HEK293 (cell line): ENCODE results near the gene BSX.

Source experiments
- CTCF ChIA-PET: fragments of 350-600 bp; formaldehyde crosslinking; extraction: SDS; loops from one replicate; lab custom pipeline; 2021; ENCODE audit warnings: antibody characterized with exemption; lab: Yijun Ruan, JAX
- POLR2A ChIA-PET: fragments of 300-600 bp; formaldehyde crosslinking; extraction: SDS; loops from one replicate; lab custom pipeline; 2020; ENCODE audit warnings: antibody characterized with exemption, inconsistent platforms; lab: Yijun Ruan, JAX
- H3K27ac ChIP-seq: fragments of 200-500 bp; sonication (Bioruptor generic); 2 replicates; pipeline ENCODE4 v1.5.1; 2014; ENCODE audit warnings: low read depth, low read length, control low read depth, inconsistent platforms; ENCODE audit errors: extremely low read depth
- H3K36me3 ChIP-seq, 2 experiments: fragments of 200-500 bp in 1 of 2; sonication (Bioruptor generic) in 1 of 2; 1 replicate in 1 of 2; 2 replicates in 1 of 2; pipeline ENCODE4 v1.5.1; 2014 to 2017; ENCODE audit warnings: inconsistent platforms in 2 of 2, low read length in 2 of 2; ENCODE audit not compliant: control insufficient read depth in 2 of 2, insufficient read depth in 1 of 2
- H3K4me1 ChIP-seq: fragments of 200-500 bp; sonication (Bioruptor generic); 2 replicates; pipeline ENCODE4 v1.5.1; 2014; ENCODE audit warnings: mild to moderate bottlenecking, low read length, inconsistent platforms; ENCODE audit not compliant: control insufficient read depth, insufficient read depth
- H3K4me3 ChIP-seq: 2 replicates; pipeline ENCODE4 v1.5.1; 2011; ENCODE audit warnings: low read depth, mild to moderate bottlenecking, control low read depth, low read length, moderate library complexity
- H3K9me3 ChIP-seq: fragments of 200-500 bp; sonication (Bioruptor generic); 2 replicates; pipeline ENCODE4 v1.5.1; 2014; ENCODE audit warnings: low read depth, low read length, inconsistent platforms; ENCODE audit not compliant: control insufficient read depth, insufficient read depth
- BCL6B ChIP-seq: fragments of 450-650 bp; formaldehyde crosslinking; IDR thresholded peaks from 2 replicates; pipeline ENCODE4 v1.5.1; 2017; ENCODE audit warnings: missing biosample characterization, missing genetic modification characterization
- ZNF280C ChIP-seq: fragments of 450-650 bp; formaldehyde crosslinking; IDR thresholded peaks from 2 replicates; pipeline ENCODE4 v1.5.1; 2016; ENCODE audit warnings: missing biosample characterization, missing genetic modification characterization
- ZNF341 ChIP-seq: fragments of 450-650 bp; formaldehyde crosslinking; IDR thresholded peaks from 2 replicates; pipeline ENCODE4; 2016; ENCODE audit warnings: low read depth, missing biosample characterization, missing genetic modification characterization
- ZNF354C ChIP-seq: fragments of 450-650 bp; formaldehyde crosslinking; IDR thresholded peaks from 2 replicates; pipeline ENCODE4 v1.5.1; 2016; ENCODE audit warnings: missing biosample characterization, missing genetic modification characterization, low read depth, borderline replicate concordance
- ZNF391 ChIP-seq: fragments of 450-650 bp; formaldehyde crosslinking; IDR thresholded peaks from 2 replicates; pipeline ENCODE4 v1.5.1; 2016; ENCODE audit warnings: low read depth, missing biosample characterization, missing genetic modification characterization, borderline replicate concordance
- ZNF521 ChIP-seq: fragments of 450-650 bp; formaldehyde crosslinking; IDR thresholded peaks from 2 replicates; pipeline ENCODE4 v1.5.1; 2017; ENCODE audit warnings: missing biosample characterization, mild to moderate bottlenecking, missing genetic modification characterization
- ZNF549 ChIP-seq: fragments of 450-650 bp; IDR thresholded peaks from 2 replicates; pipeline ENCODE4 v1.5.1; 2018; ENCODE audit warnings: missing biosample characterization, missing genetic modification characterization, mild to moderate bottlenecking, inconsistent platforms, moderate library complexity
- ZNF654 ChIP-seq: fragments of 450-650 bp; formaldehyde crosslinking; IDR thresholded peaks from 2 replicates; pipeline ENCODE4 v1.5.1; 2016; ENCODE audit warnings: low read depth, missing biosample characterization, missing genetic modification characterization
- ZSCAN18 ChIP-seq: fragments of 450-650 bp; formaldehyde crosslinking; IDR thresholded peaks from 2 replicates; pipeline ENCODE4 v1.5.1; 2016; ENCODE audit warnings: missing biosample characterization, missing genetic modification characterization
- ZSCAN30 ChIP-seq: fragments of 450-650 bp; IDR thresholded peaks from 2 replicates; pipeline ENCODE4 v1.5.1; 2018; ENCODE audit warnings: missing biosample characterization, mild to moderate bottlenecking, missing genetic modification characterization, moderate library complexity
- ZXDB ChIP-seq: fragments of 450-650 bp; formaldehyde crosslinking; IDR thresholded peaks from 2 replicates; pipeline ENCODE4 v1.5.1; 2016; ENCODE audit warnings: missing biosample characterization, missing genetic modification characterization

The BSX gene

GRCh38 chr11:123030517-123030916 lies 48.9 kb upstream of the BSX start (continued):
- TF ChIP-seq ZSCAN18 (no peak), ZNF280C (tag by site-specific recombination) (no peak), ZNF354C (tag by site-specific recombination) (no peak)
- TF ChIP-seq, all 188 proteins: peak for 0

- no peaks in the 10 kb centered on the region for H3K36me3 ChIP-seq
- ChIA-PET POLR2A (interaction anchor here (0.6 to 1.0 kb wide), 2 partner anchors 35 to 41 kb away, joined by 4 to 5 read pairs; partner anchors contain the start of gene HSPA8), CTCF (interaction anchor here (0.5 to 12.8 kb wide), 34 partner anchors 9 to 397 kb away, joined by 3 to 273 read pairs (median 4); no protein-coding TSS in a partner anchor)
- TF ChIP-seq ZXDB (tag by site-specific recombination) (no peak), ZSCAN30 (tag by site-specific recombination) (0 out of 2 replicates have a peak, but pooled peaks have one; percentile 15), ZNF549 (tag by site-specific recombination) (no peak), ZNF654 (peak; percentile 51)
- H3K9me3 ChIP-seq, result no peaks in the 10 kb centered on the region
- no peak overlapping the region for H3K27ac ChIP-seq
- no peaks in the 10 kb centered on the region for H3K4me1 ChIP-seq
- no peak overlapping the region for H3K4me3 ChIP-seq
Measured at GRCh38 chr11:123020968-123021367, 39.3 kb upstream of the BSX start.

GRCh38 chr11:123018702-123019101 lies 37.1 kb upstream of the BSX start:
- Histone ChIP-seq H3K9me3 (no peaks in the 10 kb centered on the region), H3K27ac (no peak overlapping the region), H3K4me3 (no peak overlapping the region), H3K4me1 (no peaks in the 10 kb centered on the region), H3K36me3 (no peaks in the 10 kb centered on the region)
- no peak for TF ChIP-seq ZNF391 (tag by site-specific recombination)
- POLR2A ChIA-PET, result no interaction called here
- CTCF ChIA-PET, result interaction anchor here (0.6 to 12.8 kb wide), 5 partner anchors 9 to 155 kb away, joined by 3 to 273 read pairs (median 3); no protein-coding TSS in a partner anchor

GRCh38 chr11:123011510-123011909 lies 29.9 kb upstream of the BSX start:
- no peak for TF ChIP-seq ZSCAN18
- TF ChIP-seq ZNF341 (tag by site-specific recombination), result no peak
- no peak for TF ChIP-seq BCL6B (tag by site-specific recombination)
- TF ChIP-seq ZNF521 (tag by site-specific recombination), result no peak
- CTCF ChIA-PET, result interaction anchor here (0.7 to 0.9 kb wide), 2 partner anchors 18 to 146 kb away, joined by 3 read pairs; no protein-coding TSS in a partner anchor

More at GRCh38 chr11:123011510-123011909, 29.9 kb upstream of the BSX start:
- H3K9me3 ChIP-seq, result no peaks in the 10 kb centered on the region
- no peaks in the 10 kb centered on the region for H3K4me1 ChIP-seq
- H3K4me3 ChIP-seq, result no peak overlapping the region
- H3K36me3 ChIP-seq, result no peaks in the 10 kb centered on the region
- no peak overlapping the region for H3K27ac ChIP-seq
- POLR2A ChIA-PET, result interaction anchor here (0.8 kb wide), 1 partner anchor 51 kb away, joined by 3 read pairs; the partner anchor contains the start of gene HSPA8
